Measurements from ENCODE around the gene SIGLEC8.

GRCh38 chr19:51505904-51506303 lies 47.6 kb upstream of the SIGLEC8 start:
- TF ChIP-seq, protein P1, sequence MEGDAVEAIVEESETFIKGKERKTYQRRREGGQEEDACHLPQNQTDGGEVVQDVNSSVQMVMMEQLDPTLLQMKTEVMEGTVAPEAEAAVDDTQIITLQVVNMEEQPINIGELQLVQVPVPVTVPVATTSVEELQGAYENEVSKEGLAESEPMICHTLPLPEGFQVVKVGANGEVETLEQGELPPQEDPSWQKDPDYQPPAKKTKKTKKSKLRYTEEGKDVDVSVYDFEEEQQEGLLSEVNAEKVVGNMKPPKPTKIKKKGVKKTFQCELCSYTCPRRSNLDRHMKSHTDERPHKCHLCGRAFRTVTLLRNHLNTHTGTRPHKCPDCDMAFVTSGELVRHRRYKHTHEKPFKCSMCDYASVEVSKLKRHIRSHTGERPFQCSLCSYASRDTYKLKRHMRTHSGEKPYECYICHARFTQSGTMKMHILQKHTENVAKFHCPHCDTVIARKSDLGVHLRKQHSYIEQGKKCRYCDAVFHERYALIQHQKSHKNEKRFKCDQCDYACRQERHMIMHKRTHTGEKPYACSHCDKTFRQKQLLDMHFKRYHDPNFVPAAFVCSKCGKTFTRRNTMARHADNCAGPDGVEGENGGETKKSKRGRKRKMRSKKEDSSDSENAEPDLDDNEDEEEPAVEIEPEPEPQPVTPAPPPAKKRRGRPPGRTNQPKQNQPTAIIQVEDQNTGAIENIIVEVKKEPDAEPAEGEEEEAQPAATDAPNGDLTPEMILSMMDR (IDR thresholded peaks at IDR 0.05; ENCODE audit: low read depth, low read length) = no peak
- no peak for TF ChIP-seq EZH2phosphoT487 (IDR thresholded peaks at IDR 0.05; ENCODE audit: low read depth)

Measured in OCI-LY3 (cell line).